DMS153 treated with DMSO at 0.1 percent for 48 hours (cell line): ENCODE measurements around the gene FMOD.

Source experiments
- DNase-seq: peaks from one replicate; lab custom pipeline; 2025; ENCODE audit not compliant: unreplicated experiment; lab: John Stamatoyannopoulos, UW

Gene FMOD

DNA sequence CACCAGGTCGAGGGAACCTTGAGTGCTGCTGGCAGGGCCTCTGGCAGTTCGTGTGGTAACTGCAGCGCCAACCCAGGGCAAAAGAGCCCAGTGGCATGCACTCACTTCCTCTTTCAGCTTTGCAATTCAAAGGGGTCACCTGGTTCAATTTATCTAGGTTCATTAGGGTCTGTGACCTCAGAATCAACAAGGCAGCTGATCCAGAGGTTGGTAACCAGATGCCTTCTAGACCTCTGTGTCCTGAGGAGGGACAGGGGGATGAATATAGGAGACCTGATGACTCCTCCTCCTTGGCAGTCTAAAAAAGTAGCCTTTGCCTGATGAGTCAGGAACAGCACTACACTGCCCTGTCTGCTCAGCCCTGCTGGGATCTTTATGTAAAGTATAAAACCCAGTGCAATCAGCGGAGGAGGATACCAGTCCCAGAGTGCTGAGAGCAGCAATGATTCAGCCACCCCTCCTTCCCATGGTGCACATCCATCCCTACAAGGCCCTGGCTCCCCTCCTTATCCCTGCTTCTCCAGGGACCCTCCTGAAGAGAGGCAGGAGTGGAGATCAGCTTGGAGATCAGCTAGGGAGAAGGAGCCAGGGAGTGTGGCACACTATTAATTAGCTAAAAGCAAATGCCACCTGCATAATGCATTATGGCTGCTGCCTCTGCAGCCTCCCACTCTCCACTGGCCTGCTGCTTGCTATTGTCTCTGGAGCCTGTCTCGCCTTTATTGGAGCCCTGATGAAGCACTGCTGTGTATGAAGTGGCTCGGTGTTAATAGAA lies 11.2 kb upstream of the FMOD start:
- no peak for DNase-seq

DNA sequence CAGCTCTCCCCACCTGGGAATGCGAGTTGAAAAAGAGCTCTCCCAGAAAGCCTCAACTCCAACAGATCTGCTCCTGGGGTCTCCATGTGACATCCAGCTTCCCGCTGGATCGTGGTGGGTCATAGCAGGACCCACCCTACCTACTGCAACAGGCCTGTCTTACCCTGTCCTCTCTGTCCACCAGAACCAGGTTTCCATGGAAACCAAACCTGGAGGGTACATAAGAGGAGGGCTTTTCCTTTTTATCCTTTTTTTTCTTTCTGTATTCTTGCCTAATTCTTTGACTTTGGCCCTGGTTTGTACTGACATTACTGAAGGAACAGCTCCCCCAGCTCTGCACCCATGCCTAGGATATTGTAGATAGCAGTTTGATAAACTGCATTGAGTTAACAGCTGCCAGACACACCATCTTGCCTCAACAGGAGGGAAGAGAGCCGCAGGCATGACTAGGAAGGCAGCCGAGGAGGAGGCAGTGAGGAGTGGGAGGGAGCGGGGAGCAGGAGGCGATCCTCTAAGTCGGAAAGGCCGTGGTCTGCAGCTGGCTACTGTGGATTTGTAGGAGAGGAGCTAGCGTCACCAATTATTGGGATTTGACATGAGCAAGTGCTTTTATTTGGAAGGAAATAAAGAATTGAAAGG lies 9.7 kb upstream of the FMOD start:
- DNase-seq: no peak

DNA sequence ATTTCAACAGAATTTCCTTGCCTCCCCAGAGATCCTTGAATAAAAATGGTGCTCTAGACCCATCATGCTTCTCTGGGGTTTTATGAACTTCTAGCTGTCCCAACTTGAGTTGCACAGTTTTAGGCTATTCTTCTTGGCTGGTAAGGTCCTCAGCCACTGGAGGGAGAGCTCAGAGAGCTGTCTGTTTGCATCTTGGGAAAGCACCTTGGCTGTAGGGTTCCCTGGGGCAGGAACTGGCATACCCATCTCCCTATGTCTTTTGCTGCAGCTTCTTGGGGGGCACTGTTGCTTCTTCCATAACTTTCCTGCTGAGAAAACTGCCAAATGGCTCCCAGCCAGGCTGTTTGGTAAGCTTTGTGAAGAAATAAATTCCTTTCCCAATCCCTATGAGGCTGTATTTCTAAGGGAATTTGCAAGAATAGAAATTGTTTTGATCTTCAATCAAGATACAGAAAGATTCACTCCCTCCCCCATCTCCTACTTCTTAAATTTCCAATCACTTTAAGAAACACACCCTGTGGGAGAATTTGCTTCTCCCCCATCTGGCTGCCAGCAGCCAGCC lies 8.2 kb upstream of the FMOD start:
- DNase-seq: no peak

DNA sequence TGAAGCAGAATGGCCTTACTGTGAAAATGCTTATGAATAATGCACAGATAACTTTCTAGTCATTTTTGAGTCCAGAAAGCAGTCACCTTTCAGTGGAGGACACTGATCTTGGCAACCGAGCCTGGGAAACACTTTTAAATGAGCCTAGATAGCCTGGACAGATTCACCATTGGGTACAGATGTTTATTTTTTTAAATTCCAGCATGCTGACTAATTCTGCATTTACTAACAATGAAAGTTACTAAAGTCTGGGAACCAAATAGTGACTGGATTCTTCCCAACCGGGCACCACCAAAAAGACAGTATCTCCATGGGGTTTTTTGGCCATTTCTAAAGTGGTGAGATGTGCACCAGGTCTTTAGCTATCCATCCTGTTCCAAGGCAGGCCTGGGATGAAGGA lies 3.3 kb upstream of the FMOD start:
- DNase-seq: no peak

DNA sequence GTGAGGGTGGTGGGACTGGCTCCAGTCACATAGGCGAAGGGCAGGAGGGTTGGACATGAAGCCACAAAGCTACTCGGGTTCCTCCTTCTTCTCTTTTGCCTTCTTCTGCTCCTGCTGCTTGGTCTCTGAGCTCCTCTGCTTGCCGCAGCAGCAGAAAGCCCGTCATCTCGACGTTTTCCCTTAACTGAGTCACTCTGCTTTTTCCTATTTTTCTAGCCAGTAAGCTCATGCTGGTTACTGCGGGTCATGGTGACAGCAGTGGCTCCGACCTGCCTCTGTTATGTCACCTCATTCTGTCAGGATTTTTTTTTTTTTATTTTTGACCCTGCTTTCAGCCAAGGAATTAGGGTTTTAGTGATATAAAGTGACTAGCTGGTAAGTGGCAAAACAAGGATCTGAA lies 2.6 kb upstream of the FMOD start:
- DNase-seq: no peak

DNA sequence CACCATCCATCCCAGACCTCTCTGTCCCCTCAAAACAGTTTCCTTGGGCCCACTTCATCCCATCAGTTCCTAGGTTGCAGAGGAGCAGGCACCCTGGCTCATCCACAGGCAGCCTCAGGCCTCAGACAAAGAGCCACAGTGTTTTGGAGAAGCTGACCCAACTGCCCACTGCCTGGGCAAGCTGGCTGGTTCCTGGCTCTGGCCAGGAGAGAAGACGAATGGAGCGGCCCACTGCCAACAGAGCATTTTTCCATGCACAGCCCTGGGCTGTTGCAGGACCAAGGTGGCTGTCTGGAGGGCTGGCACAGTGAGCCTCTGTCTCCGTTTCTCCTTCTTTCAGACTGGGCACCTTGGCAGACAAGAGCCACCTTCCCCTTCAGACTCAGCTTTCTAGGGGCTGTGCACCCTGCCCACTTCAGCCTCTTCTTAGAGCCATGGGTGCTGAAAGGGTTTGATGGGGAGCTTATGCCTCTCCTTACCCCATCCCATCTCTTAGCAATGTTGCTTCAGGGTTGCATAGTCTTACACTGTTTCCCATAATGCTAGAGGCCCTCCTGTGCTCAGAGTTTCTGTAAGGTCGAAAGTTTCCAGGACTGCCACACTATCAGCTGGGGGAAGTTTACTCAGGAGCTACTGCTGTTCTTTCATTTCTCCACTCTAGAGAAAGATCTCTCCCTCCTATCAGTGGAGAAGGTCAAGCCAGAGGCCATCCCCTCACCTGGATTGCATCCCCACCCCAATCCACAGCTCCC lies 973 bp downstream of the FMOD start:
- DNase-seq: no peak

DNA sequence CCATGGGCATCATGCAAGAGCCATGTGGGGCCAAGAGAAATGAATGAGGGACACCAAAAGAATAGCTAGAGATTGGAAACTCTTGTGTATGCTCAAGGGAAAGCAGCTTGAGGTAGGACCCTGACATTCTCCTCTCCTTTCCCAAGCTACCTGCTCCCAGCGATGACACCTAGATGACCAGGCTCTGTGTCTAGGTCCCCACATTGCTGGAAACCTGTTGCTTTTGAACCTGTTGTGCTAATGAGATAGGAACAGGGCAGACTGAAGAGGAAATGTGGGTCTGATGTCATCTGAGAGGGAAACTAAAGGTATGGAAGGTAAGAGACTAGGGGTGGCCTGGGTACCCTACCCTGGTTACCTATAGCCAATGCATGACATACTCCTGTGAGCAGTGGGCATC lies 1.8 kb downstream of the FMOD start:
- no peak for DNase-seq

DNA sequence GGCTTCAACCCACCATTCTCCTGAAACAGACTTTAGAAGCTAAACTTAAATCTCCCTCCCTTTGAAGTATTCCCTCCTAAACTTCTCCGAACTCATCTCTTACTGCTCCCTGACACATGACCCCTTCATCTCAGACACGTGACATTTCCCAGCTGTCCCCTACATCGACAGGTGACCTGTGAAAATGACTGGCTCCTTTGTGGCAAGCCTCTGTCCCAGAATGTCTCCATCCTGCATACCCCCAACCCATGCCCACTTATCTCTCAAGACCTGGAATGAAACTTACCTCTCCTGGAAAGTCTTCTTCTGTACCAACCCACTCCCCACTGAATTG lies 4.2 kb downstream of the FMOD start:
- DNase-seq: no peak

DNA sequence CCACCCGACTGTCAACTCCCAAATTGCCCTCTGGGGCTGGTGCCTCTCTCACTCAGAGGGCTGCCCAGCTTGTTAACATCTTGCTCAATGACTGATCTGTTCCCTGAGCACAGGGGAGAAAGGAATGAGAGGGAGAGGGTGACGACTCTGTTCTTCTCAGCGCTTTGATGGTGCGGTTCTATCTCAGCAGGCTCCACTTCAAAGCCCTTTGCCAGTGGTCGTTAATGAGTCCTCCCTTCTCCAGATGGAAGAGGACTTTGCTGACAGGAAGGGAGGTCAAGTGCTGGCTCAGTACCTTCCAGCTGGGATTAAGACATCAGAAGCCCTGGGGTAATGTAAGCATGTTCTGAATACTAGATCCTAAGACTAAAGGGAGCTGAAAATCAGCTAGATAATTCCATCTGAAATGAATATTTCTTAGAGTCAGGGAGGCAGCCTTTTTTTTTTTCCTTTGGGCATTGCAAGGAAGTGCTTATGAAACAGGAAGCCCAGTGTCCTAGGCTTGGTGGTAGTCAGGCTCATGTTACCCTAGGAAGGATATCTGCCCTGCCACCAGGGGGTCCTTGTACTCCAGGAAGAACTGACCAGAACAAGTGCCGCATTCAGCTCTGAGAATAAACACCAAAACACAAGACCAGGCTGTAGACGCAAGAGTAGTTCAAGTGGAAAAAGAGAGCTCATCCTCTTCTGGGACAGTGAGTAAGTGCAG lies 4.7 kb downstream of the FMOD start:
- no peak for DNase-seq

DNA sequence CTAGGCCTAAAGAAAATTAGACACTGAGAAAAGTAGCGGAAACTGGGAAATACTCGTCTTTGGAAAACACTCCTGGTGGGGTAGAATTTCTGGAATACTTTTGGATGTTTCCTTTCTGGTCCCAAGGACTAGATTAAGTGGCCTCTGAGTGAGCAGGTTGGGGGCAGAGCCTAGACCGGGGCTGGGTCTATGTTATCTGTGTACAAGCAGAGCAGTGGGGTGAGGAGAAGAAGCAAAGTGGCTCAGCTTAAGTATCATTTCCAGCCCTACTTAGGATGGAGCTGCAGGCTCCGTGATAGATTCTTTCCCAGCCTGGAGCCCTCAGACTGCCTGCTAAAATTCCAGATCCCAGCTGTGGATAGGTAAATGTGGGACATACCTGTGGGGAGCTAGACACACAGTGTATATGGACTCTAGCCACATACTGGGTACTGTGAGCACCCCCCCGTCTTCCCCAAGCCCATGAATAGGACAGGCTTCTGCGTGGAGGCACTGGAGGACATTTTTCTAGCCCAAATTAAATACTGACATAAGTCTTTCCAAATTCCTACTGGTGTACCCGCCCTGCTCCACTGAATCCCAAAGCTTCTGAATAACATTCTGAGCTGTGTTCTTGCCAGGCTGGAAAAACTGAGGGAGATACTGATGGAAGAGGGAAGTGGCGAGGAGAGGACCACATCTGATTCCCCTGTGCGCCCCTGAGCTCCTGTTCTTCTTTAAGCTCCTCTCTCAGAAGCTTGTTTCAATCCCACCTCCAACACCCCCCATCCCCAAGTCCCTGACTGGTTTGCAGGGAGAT lies 6.8 kb downstream of the FMOD start:
- DNase-seq: no peak

DNA sequence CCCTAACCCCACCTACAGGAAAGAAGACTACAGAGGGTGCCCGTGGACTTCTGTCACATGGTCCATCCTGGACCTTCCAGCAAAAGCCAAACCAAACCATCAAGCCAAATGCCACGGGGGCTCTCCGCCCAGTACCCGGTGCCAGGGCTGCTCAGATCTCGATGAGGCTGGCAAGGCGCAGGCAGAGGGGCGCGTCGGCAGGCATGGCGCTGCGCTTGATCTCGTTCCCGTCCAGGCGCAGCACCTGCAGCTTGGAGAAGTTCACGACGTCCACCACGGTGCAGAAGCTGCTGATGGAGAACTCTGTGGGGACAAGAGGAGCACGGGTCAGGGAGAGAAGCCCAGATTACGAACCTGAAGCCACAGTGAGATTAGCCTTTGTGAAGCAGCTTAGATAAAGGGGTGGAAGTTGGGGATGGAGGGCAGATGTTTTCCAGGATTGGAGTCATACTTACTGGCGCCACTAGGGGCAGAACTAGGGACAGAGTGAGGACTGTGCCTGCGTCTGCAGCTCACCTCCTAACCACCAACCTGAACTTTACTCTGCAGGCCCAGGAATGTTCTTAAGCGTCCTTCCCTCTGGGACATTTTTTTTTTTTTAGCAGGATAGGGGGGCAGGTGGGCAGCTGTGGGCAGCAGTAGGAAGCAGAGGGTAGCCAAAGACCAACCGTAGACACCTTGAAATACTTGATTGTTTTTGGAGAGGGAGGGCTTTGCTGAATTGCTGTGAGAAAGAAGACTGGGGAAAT lies 8.6 kb downstream of the FMOD start:
- peak; percentile 43 for DNase-seq

DNA sequence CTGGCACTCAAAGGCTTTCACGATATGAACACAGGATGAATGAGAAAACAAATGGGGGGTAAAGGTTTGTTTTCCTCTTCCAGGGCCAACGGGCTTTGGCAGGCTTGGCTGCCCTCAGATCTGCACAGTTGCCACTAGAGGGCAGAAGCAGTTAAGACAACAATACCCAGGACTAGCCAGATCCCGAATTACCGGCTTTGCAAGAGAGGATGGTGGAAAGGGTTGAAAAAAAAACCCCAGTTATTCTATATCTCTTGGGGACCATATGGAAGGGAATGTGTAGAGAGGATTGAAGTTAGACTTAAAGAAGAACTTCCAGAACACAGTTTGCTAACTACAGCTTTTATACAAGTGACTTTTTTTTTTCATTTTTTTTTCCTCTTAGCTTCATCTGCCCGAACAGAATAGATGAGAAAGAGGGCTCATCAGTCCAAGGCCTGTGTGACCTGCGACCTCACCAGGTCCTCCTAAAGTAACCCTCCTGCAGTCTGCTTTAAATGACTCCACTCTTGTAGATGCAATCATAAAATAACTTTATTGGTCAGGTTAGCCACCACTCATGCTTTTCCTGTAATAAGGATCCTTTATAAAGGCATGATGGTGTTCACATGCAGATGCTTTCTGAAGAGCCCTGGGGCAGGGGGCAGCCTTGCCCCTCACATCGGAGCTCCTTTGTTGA lies 10.7 kb downstream of the FMOD start:
- DNase-seq: peak; percentile 90

DNA sequence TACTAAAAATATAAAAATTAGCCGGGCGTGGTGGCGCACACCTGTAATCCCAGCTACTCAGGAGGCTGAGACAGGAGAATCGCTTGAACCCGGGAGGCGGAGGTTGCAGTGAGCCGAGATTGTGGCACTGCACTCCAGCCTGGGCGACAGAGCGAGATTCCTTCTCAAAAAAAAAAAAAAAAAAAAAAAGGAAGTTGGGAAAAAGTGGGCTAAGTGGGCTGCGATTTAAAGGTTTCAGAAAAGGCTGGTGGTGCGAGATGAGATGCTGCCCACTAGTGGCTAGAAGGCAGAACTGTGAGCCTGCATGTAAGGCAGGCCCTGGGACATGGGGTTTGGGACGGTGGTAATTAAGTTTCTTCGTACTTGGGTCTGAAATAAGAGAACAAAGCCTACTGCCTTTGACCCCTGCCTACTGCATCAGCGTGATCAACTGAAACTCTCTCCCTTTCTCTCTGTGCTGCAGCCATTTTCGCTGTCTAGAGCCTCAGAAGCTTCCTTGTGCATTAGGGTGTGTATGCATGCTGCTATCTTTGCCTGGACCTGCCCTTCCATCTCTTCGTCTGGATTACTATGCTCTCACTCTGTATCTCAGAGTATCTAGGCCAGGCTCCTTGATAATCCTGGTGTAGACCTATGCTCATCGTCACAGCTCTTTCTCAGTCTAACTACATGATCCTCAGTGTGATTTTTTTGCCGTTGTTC lies 12.4 kb downstream of the FMOD start:
- DNase-seq: peak; percentile 67

DNA sequence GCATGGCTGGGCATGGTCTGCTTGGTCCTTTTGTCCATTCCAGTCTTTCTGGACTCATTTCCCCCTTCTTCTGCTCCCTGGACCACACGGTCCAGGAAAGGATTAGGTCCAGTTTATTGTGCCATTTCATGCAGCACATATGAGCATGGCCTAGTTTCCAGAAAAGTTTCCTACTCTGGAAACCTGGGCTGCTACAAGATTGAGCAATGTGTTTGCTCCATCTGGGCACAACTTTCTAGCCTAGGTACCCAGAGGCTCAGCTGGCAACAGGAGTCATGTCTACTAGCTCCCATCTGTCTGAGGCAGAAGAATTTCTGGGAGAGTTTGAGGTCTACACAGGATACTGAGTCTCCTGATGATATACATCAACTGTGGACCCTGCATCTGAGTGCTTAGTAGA lies 14.8 kb downstream of the FMOD start:
- no peak for DNase-seq

DNA sequence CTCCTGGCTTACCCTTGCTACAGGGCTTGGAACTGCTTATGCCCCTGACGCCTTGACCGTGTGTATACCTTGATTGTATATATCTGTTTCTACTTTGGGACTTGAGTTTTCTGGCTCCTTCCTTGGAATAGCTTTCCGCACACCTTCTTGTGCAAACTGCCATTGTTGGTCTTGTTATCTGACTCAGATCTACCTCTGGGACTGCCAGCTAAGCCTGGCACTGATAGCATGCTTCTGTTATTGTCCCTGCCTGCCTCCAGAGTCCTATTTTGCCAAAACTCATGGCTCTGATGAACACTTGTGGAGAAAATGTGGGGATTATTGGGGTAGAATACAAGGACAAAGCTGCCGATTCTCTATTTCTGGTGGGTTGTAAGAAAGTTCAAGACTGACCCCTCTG lies 15.4 kb downstream of the FMOD start:
- no peak for DNase-seq

DNA sequence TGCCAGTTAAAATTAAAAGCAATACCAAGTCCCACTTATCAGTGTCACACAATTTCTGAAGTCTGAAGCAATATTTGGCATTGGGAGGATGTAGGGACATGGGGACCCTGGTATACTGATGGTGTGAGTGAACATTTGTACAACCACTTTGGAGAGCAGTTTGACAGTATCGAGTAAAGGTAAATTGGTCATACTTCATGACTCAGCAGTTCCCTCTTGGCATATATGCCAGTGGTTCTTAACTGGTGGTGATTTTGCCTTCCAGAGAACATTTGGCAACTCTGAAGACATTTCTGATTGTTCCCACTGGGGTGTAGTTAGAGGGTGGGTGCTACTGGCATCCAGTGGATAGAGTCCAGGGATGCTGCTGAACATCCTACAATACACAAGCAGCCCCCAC lies 19.7 kb downstream of the FMOD start:
- DNase-seq: no peak

DNA sequence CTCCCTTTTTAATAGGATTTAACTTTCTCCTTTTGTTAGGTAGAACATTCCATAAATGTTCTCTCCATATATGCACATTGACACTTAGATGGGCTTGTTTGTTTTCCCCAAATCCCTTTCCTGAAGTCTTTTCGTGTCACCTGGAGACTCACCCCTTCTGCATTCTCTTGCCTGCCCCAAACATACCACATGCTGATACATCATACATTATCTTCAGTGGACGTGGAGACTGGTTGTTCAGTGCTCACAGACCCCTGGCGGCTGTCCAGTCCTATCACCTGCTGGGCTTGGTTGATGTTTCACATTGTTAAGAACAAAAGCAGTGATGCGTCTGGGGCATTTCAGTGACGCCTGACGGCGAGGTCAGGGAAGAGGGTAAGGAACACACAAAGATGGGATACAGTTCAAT lies 22.2 kb downstream of the FMOD start:
- peak; percentile 83 for DNase-seq

DNA sequence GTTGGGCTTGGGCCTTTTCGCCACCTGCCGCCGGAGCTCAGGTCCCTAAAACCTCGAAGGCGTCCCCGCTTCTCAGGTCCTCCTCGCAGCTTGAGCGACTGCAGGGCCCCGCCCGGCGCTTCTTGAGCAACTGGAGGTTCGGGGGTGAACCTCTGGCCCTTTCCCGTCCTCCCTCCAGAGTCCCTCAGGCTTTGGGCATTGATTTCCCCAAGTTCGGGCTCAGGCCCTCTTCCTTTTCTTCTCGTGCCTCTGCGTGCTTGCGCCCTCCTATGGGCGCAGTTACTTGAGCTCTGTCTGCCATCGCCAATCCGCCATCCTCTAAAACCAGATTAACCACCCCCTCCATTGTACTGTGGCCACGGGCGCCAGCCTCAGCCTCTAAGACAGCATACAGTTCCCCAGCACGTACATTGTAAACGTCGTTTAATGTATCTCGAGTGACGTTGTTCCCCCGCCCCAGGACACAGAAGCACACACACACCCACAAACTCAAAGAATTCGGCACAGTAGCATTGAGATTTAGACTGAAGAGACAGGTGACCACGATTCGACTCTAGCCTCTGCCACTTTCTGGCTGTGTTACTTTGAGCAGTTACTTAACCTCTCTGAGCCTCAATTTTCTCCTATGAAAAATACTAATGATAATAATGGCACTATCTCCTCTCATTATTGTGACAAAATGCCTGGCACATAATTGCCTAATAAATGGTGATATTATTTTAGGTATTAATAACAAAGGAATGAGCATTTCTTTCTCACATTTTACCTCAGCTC lies 23.1 kb downstream of the FMOD start:
- DNase-seq: peak; percentile 95
